HEK293 (cell line): ENCODE measurements around the gene SEC11C.

Experiments
- ZNF660 ChIP-seq: fragments of 450-650 bp; IDR thresholded peaks from 2 replicates; pipeline ENCODE4 v1.5.1; 2018; ENCODE audit warnings: missing biosample characterization, mild to moderate bottlenecking, missing genetic modification characterization
- TF ChIP-seq, protein P1 (sequence below): fragments of 450-650 bp; formaldehyde crosslinking; IDR thresholded peaks from 2 replicates; pipeline ENCODE4 v1.5.1; 2016; ENCODE audit warnings: missing biosample characterization, missing genetic modification characterization

DNA sequence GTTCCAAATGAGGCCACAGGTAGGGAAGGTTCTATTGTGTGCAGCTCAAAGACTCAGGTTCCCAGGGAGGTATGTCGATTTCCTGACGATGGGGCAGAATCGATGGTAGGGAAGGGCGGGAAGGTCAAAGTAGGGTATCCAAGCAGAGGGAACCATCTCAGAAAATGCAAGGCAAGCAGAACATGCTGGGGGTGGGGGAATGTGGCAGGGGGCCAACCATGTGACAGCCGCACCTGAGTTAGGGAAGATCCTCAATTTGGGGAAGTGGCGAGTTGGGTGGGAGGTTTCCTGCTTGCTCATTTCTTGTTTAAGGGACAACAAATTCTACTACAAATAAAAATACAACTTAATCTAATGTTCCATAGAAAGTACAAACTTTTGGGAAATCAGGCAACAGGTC, 58.5 kb downstream of the SEC11C start:
- no peak for TF ChIP-seq ZNF660 (tag by site-specific recombination)
- TF ChIP-seq, protein P1, sequence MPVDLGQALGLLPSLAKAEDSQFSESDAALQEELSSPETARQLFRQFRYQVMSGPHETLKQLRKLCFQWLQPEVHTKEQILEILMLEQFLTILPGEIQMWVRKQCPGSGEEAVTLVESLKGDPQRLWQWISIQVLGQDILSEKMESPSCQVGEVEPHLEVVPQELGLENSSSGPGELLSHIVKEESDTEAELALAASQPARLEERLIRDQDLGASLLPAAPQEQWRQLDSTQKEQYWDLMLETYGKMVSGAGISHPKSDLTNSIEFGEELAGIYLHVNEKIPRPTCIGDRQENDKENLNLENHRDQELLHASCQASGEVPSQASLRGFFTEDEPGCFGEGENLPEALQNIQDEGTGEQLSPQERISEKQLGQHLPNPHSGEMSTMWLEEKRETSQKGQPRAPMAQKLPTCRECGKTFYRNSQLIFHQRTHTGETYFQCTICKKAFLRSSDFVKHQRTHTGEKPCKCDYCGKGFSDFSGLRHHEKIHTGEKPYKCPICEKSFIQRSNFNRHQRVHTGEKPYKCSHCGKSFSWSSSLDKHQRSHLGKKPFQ: no peak
